Esophagus squamous epithelium (tissue), 5 donors: ENCODE data around the gene RNF157. TPM values are rescaled to one million over a fixed set of nuclear protein-coding genes. Genes with fewer than 3 reads are reported as not detected.

Experiments
- DNase-seq: peaks from one replicate; lab custom pipeline; 2025; lab: John Stamatoyannopoulos, UW
- H3K27ac ChIP-seq, 4 donors: fragments of 200-600 bp; sonication (generic); one replicate each; pipeline ENCODE4 v1.5.1; 2016 to 2019; ENCODE audit warnings: mild to moderate bottlenecking in 1 of 4
- H3K27me3 ChIP-seq, 4 donors: fragments of 200-600 bp; sonication (generic); 1 replicate in 3 of 4; 2 replicates in 1 of 4; pipeline versions ENCODE4 v1.5.1 to v1.6.0; 2017 to 2021; ENCODE audit warnings: antibody characterized with exemption in 1 of 4
- H3K36me3 ChIP-seq, 3 donors: fragments of 200-600 bp; sonication (generic); one replicate each; pipeline ENCODE4 v1.5.1; 2016 to 2019
- H3K4me1 ChIP-seq, 3 donors: fragments of 200-600 bp; sonication (generic); one replicate each; pipeline ENCODE4 v1.5.1; 2017 to 2019
- H3K4me3 ChIP-seq, 4 donors: fragments of 200-600 bp; sonication (generic); 1 replicate in 3 of 4; 2 replicates in 1 of 4; pipeline ENCODE4 v1.5.1; 2016 to 2019; ENCODE audit warnings: mild to moderate bottlenecking in 2 of 4, moderate library complexity in 1 of 4
- H3K9me3 ChIP-seq, 3 donors: fragments of 200-600 bp; sonication (generic); one replicate each; pipeline ENCODE4 v1.5.1; 2016 to 2019
- POLR2A ChIP-seq, 4 donors: fragments of 450-650 bp; IDR thresholded peaks; one replicate each; pipeline ENCODE4 v1.6.1; 2017; ENCODE audit warnings: antibody characterized with exemption in 4 of 4, mild to moderate bottlenecking in 4 of 4, moderate library complexity in 3 of 4
- WGBS, 2 donors: methylation state at CpG; one replicate each; pipeline ENCODE4 v1.1.5; 2018; 5-methylcytosine and 5-hydroxymethylcytosine counted together
- intact Hi-C: fragments of 100-400 bp; cut with DNase I; formaldehyde crosslinking; loops from one replicate; pipeline ENCODE4 v1.15.0; 2022
- small RNA-seq, 4 donors: library from RNA; depleted of rRNA; stranded (forward); fragments of <200 nt; gene quantifications; one replicate each; pipeline ENCODE3, GENCODE V24; 2016
- total RNA-seq, 4 donors: library from RNA; depleted of rRNA; stranded (reverse); fragments of >200 nt; gene quantifications; one replicate each; pipeline ENCODE4 v1.1.0, GENCODE V29; 2016
- TF ChIP-seq, protein P1 (sequence below), 6 experiments: fragments of 450-650 bp in 4 of 6; fragments of 200-600 bp in 2 of 6; sonication (generic) in 2 of 6; IDR thresholded peaks; one replicate each; pipeline ENCODE4 v1.5.1; 2016 to 2019; ENCODE audit warnings: antibody characterized with exemption in 6 of 6, mild to moderate bottlenecking in 4 of 6, moderate library complexity in 4 of 6
- donor health status: DM: yes; HTN: yes; CAD: no.

Gene RNF157
- total RNA-seq, 4 donors from 2014 or later, result 0.11 to 3.4 (median 0.26) TPM

DNA sequence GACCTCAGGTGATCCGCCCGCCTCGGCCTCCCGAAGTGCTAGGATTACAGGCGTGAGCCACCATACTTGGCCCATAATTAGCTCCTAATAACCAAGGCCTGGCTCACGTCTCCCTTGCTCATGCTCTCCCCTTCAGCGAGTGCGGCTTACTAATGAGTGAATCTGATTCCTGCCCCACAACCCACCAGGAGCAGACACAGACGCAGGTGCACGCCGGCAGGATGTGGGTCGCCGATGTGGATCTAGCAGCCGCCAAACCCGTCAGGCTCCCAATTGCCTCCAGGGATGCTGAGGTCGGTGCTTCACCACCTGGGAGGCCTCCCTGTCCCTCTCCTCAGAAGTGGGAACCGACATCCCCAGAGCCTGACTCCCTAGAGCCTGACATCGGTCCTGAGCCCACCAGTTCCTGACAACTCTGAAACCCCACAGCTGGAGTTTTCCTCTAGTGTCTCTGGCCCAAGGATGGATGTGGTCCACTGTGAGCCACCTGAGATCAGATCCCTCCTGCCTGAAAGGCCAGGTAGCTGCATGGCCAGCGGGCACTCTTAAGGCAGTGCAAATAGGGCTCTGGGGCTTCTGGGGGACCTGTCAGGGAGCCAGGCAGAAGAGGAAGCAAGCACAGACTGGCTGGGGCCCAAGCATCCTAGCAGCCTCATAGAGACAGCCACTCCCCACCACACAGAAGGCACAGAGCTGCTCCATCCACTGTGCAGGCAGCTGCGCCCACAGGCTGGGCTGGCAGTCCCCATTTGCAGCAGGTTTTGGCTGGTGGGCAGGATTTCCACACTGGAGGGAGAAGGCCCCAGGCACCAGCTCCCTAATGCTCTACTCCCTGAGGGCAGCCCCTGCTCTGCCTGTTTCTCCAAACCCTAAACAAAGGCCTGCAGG is 147.5 kb downstream of the RNF157 start:
- no peak for DNase-seq
- intact Hi-C loops, result no loop called here
- H3K4me1 ChIP-seq, result peaks cover 0 to 26% (median 0%) of the 10 kb centered on the region in 3 donors
- no peaks in the 10 kb centered on the region for H3K27me3 ChIP-seq
- TF ChIP-seq, protein P1, sequence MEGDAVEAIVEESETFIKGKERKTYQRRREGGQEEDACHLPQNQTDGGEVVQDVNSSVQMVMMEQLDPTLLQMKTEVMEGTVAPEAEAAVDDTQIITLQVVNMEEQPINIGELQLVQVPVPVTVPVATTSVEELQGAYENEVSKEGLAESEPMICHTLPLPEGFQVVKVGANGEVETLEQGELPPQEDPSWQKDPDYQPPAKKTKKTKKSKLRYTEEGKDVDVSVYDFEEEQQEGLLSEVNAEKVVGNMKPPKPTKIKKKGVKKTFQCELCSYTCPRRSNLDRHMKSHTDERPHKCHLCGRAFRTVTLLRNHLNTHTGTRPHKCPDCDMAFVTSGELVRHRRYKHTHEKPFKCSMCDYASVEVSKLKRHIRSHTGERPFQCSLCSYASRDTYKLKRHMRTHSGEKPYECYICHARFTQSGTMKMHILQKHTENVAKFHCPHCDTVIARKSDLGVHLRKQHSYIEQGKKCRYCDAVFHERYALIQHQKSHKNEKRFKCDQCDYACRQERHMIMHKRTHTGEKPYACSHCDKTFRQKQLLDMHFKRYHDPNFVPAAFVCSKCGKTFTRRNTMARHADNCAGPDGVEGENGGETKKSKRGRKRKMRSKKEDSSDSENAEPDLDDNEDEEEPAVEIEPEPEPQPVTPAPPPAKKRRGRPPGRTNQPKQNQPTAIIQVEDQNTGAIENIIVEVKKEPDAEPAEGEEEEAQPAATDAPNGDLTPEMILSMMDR (IDR thresholded peaks at IDR 0.05), result no peak
- TF ChIP-seq POLR2A (IDR thresholded peaks at IDR 0.05), result no peak
- peaks cover 44 to 99% (median 63%) of the 10 kb centered on the region in 3 donors for H3K36me3 ChIP-seq
- H3K27ac ChIP-seq, result no peak overlapping the region
- H3K4me3 ChIP-seq, result no peak overlapping the region
- no peaks in the 10 kb centered on the region for H3K9me3 ChIP-seq
- 93 to 98% methylated on average over 6 to 9 of the region's 20 CpGs for WGBS, 2 donors

Small RNA genes lying within 50 kb of the gene (small RNA-seq; reads per million reads assigned to genes)
- gene ATP5MGP6, result 0 reads per million in 4 donors
- 0 reads per million in 4 donors for gene MIR6868

Other genes starting within 250 kb of the RNF157 start
- gene CDK3, start 239.6 kb downstream of the RNF157 start, total RNA-seq, result 1 to 10 TPM; 2.4 to 6.6 (median 3.6) TPM
- 100 to 1,000 TPM; 132 to 604 (median 223) TPM for gene EVPL, start 213.2 kb downstream of the RNF157 start, total RNA-seq
- gene SRP68, start 168.0 kb downstream of the RNF157 start, total RNA-seq, result 10 to 100 TPM; 40.6 to 78.0 (median 52.7) TPM
- 1 to 10 TPM in 1 of 4 donors, under 1 TPM in 2, not detected in 1; 0.32 to 1.6 (median 0.44) TPM for gene GALR2, start 165.7 kb downstream of the RNF157 start, total RNA-seq
- not detected for gene ZACN, start 161.3 kb downstream of the RNF157 start, total RNA-seq
- 10 to 100 TPM; 70.3 to 84.5 (median 74.4) TPM for gene EXOC7, start 136.7 kb downstream of the RNF157 start, total RNA-seq
- under 1 TPM in 2 of 4 donors, not detected in 2; 0.19 to 0.57 TPM for gene FOXJ1, start 99.2 kb downstream of the RNF157 start, total RNA-seq
- 10 to 100 TPM in 3 of 4 donors, 1 to 10 TPM in 1; 7.9 to 27.2 (median 13.6) TPM for gene UBALD2, start 24.9 kb upstream of the RNF157 start, total RNA-seq
- 1 to 10 TPM; 1.1 to 2.8 (median 1.8) TPM for gene QRICH2, start 67.8 kb upstream of the RNF157 start, total RNA-seq
- gene PRPSAP1, start 113.4 kb upstream of the RNF157 start, total RNA-seq, result 10 to 100 TPM; 36.0 to 68.6 (median 49.5) TPM
- gene SPHK1, start 144.1 kb upstream of the RNF157 start, total RNA-seq, result 10 to 100 TPM; 17.0 to 37.0 (median 22.8) TPM
- gene UBE2O, start 212.7 kb upstream of the RNF157 start, total RNA-seq, result 10 to 100 TPM; 11.9 to 19.8 (median 16.3) TPM
- gene AANAT, start 227.1 kb upstream of the RNF157 start, total RNA-seq, result not detected